Loucy (cell line): ENCODE results near the gene PPARGC1A.

Experiments
- CTCF ChIP-seq: fragments of 200-600 bp; sonication (generic); conservative IDR thresholded peaks from 2 replicates; pipeline ENCODE4 v1.5.1; 2014; ENCODE audit warnings: mild to moderate bottlenecking, antibody characterized with exemption, low read length
- EZH2phosphoT487 ChIP-seq: fragments of 200-600 bp; IDR thresholded peaks from 2 replicates; pipeline ENCODE4 v1.6.1; 2018; ENCODE audit warnings: antibody characterized with exemption, mild to moderate bottlenecking, moderate library complexity, borderline replicate concordance

DNA sequence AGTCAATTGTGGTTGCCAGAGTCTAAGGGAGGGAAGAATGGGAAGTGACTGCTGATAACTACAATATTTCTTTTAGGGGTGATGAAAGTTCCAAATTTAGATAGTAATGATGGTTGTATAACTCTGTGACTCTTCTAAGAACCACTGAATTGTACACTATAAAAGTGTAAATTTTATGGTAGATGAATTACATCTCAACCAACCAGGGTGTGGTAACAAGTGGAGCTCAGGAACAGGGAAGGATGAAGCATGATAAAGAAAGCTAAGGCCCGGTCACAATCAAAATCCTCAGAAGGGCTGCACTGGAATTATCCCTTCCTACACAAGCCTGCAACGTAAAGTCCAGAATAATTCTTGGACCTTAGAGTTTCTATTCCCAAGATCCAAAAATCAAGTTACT, 143.2 kb downstream of the PPARGC1A start:
- TF ChIP-seq CTCF: no peak
- TF ChIP-seq EZH2phosphoT487: no peak
